OCI-LY1 (cell line): ENCODE results near the gene TCAF1.

Experiments used
- H2AFZ ChIP-seq: fragments of 200-600 bp; sonication (generic), shearing (Covaris generic); 2 replicates; pipeline ENCODE4 v1.6.0; 2014; ENCODE audit warnings: antibody characterized with exemption, mild to moderate bottlenecking, low read length
- H3F3A ChIP-seq: fragments of 200-600 bp; sonication (generic), shearing (Covaris generic); 2 replicates; pipeline ENCODE4 v1.6.0; 2014; ENCODE audit warnings: mild to moderate bottlenecking, antibody characterized with exemption, low read length, moderate library complexity; ENCODE audit not compliant: insufficient read depth
- H3K27ac ChIP-seq: fragments of 200-600 bp; sonication (generic); 2 replicates; pipeline ENCODE4 v1.5.1; 2014; ENCODE audit warnings: low read length, mixed run types, mild to moderate bottlenecking, low read depth; ENCODE audit not compliant: poor library complexity, severe bottlenecking
- H3K27me3 ChIP-seq: fragments of 200-600 bp; sonication (generic); 2 replicates; pipeline ENCODE4 v1.6.0; 2014; ENCODE audit warnings: antibody characterized with exemption, mild to moderate bottlenecking, low read length, moderate library complexity; ENCODE audit not compliant: insufficient read depth
- H3K36me3 ChIP-seq: fragments of 200-600 bp; sonication (generic); 2 replicates; pipeline ENCODE4 v1.6.1; 2014; ENCODE audit warnings: mild to moderate bottlenecking, antibody characterized with exemption, low read length, moderate library complexity, mixed read lengths; ENCODE audit not compliant: insufficient read depth
- H3K4me1 ChIP-seq: fragments of 200-600 bp; sonication (generic); 2 replicates; pipeline ENCODE4 v1.5.1; 2014; ENCODE audit warnings: mild to moderate bottlenecking, low read length, moderate library complexity; ENCODE audit not compliant: insufficient read depth, severe bottlenecking
- H3K4me2 ChIP-seq: fragments of 200-600 bp; sonication (generic), shearing (Covaris generic); 2 replicates; pipeline ENCODE4 v1.6.1; 2014; ENCODE audit warnings: low read length
- H3K4me3 ChIP-seq: fragments of 200-600 bp; sonication (generic); 2 replicates; pipeline ENCODE4 v1.5.1; 2014; ENCODE audit warnings: low read length, low read depth, mild to moderate bottlenecking, mixed read lengths; ENCODE audit not compliant: poor library complexity, severe bottlenecking
- H3K79me2 ChIP-seq: fragments of 200-600 bp; shearing (Covaris generic); 2 replicates; pipeline ENCODE4 v1.6.1; 2016; ENCODE audit warnings: mixed run types, low read length, mixed read lengths; ENCODE audit not compliant: insufficient read depth
- H3K9ac ChIP-seq: fragments of 200-600 bp; sonication (generic), shearing (Covaris generic); 2 replicates; pipeline ENCODE4 v1.6.1; 2014; ENCODE audit warnings: mild to moderate bottlenecking, low read length, mixed read lengths
- H3K9me2 ChIP-seq: fragments of 200-600 bp; sonication (generic), shearing (Covaris generic); 2 replicates; pipeline ENCODE4 v1.6.1; 2014; ENCODE audit warnings: low read depth, mild to moderate bottlenecking, low read length, mixed read lengths
- H3K9me3 ChIP-seq: fragments of 200-600 bp; shearing (Covaris generic); 2 replicates; pipeline ENCODE4 v1.6.1; 2014; ENCODE audit warnings: low read length, mixed read lengths
- H4K20me1 ChIP-seq: fragments of 200-600 bp; sonication (generic), shearing (Covaris generic); 2 replicates; pipeline ENCODE4 v1.6.0; 2016; ENCODE audit warnings: mild to moderate bottlenecking, low read length; ENCODE audit not compliant: insufficient read depth
- CTCF ChIP-seq: fragments of 200-600 bp; sonication (generic), shearing (Covaris generic); IDR thresholded peaks from 2 replicates; pipeline ENCODE4 v1.5.1; 2017; ENCODE audit warnings: mild to moderate bottlenecking, antibody characterized with exemption, low read length, moderate library complexity, mixed read lengths
- EZH2 ChIP-seq: fragments of 200-600 bp; sonication (generic), shearing (Covaris generic); IDR thresholded peaks from 2 replicates; pipeline ENCODE4 v1.8.0; 2017; ENCODE audit warnings: borderline replicate concordance, mixed run types, mild to moderate bottlenecking, antibody characterized with exemption, low read length, moderate library complexity, mixed read lengths

TCAF1 gene

GRCh38 chr7:143901668-143902331 lies at the start of gene TCAF1:
TSS of gene TCAF1 (minus strand) at chr7:143902176. CDS start at chr7:143876608, 25,568 bp downstream.
- TF ChIP-seq EZH2 (no peak), CTCF (peak; percentile 71)
- H3K4me3 ChIP-seq = peak within 1 kb of the TSS; percentile 66
- H3K4me1 ChIP-seq = peaks cover 7% of the 10 kb centered on the region
- H3K79me2 ChIP-seq = no peaks in the 10 kb centered on the region
- H3K36me3 ChIP-seq = no peaks in the 10 kb centered on the region
- H3K9me3 ChIP-seq = no peaks in the 10 kb centered on the region
- H4K20me1 ChIP-seq = no peaks in the 10 kb centered on the region
- peak within 1 kb of the TSS; percentile 33; the same call in 1 of the 2 replicates for H2AFZ ChIP-seq
- H3K9ac ChIP-seq = peak within 1 kb of the TSS; percentile 58
- no peak within 1 kb of the TSS for H3K27ac ChIP-seq
- no peaks in the 10 kb centered on the region for H3K9me2 ChIP-seq
- no peaks in the 10 kb centered on the region for H3F3A ChIP-seq
- H3K4me2 ChIP-seq = peak within 1 kb of the TSS; percentile 73
- H3K27me3 ChIP-seq = no peaks in the 10 kb centered on the region

GRCh38 chr7:143948733-143949132 lies 46.8 kb upstream of the TCAF1 start:
- Histone ChIP-seq H2AFZ (no peak overlapping the region), H3K9me3 (no peaks in the 10 kb centered on the region), H3K4me1 (no peaks in the 10 kb centered on the region), H3K79me2 (no peaks in the 10 kb centered on the region), H3K27me3 (no peaks in the 10 kb centered on the region), H3K9ac (no peak overlapping the region), H3K27ac (no peak overlapping the region), H3K4me2 (no peak overlapping the region), H3K4me3 (no peak overlapping the region), H4K20me1 (no peaks in the 10 kb centered on the region), H3F3A (no peaks in the 10 kb centered on the region), H3K36me3 (no peaks in the 10 kb centered on the region), H3K9me2 (no peaks in the 10 kb centered on the region)
- no peak for TF ChIP-seq EZH2
- no peak for TF ChIP-seq CTCF

GRCh38 chr7:143947111-143947510 lies 45.1 kb upstream of the TCAF1 start:
- no peaks in the 10 kb centered on the region for H3K4me1 ChIP-seq
- H3K27ac ChIP-seq = no peak overlapping the region
- H4K20me1 ChIP-seq = no peaks in the 10 kb centered on the region
- H3K9me3 ChIP-seq = no peaks in the 10 kb centered on the region
- no peaks in the 10 kb centered on the region for H3K9me2 ChIP-seq
- H3K9ac ChIP-seq = no peak overlapping the region
- H2AFZ ChIP-seq = no peak overlapping the region
- H3K27me3 ChIP-seq = no peaks in the 10 kb centered on the region
- no peak overlapping the region for H3K4me3 ChIP-seq
- no peaks in the 10 kb centered on the region for H3K36me3 ChIP-seq
- H3K79me2 ChIP-seq = no peaks in the 10 kb centered on the region
- no peak overlapping the region for H3K4me2 ChIP-seq
- no peak for TF ChIP-seq EZH2
- TF ChIP-seq CTCF = no peak
- H3F3A ChIP-seq = no peaks in the 10 kb centered on the region
